Measurements from ENCODE around the gene BICC1. TPM values are rescaled to one million over a fixed set of nuclear protein-coding genes. Genes with fewer than 3 reads are reported as not detected.

The BICC1 gene
- total RNA-seq (2014; rRNA removed; shearing (Covaris generic)) = 2.9 TPM in 2 replicates

GRCh38 chr10:58512491-58513187 lies at the start of gene BICC1:
BICC1 (plus strand) TSS chr10:58512872; CDS start chr10:58513144, 272 bp downstream.

Other genes with a start within 250 kb of the BICC1 start
- 1.8 and 1.9 TPM in 2 replicates for gene IPMK, start 245.0 kb upstream of the BICC1 start, total RNA-seq (2014; rRNA removed; shearing (Covaris generic))
- gene CISD1, start 243.7 kb upstream of the BICC1 start, total RNA-seq (2014; rRNA removed; shearing (Covaris generic)) = 13.2 and 28.7 TPM in 2 replicates
- gene UBE2D1, start 177.9 kb upstream of the BICC1 start, total RNA-seq (2014; rRNA removed; shearing (Covaris generic)) = 5.7 and 6.0 TPM in 2 replicates
- gene TFAM, start 127.5 kb upstream of the BICC1 start, total RNA-seq (2014; rRNA removed; shearing (Covaris generic)) = 50.1 and 64.4 TPM in 2 replicates

Data from A375 (cell line).